NCI-H82 treated with DMSO at 0.1 percent for 48 hours (cell line): ENCODE results near the gene MYO3A.
"Not testable (repeated sequence)": the region's sequence is repeated elsewhere in the genome, so short reads cannot be mapped to it uniquely, and the experiment has no call there.

Source experiments
- DNase-seq: peaks from one replicate; lab custom pipeline; 2025; ENCODE audit not compliant: unreplicated experiment; lab: John Stamatoyannopoulos, UW

The MYO3A gene

GRCh38 chr10:26080971-26081370 lies 146.9 kb downstream of the MYO3A start:
- not testable (repeated sequence) for DNase-seq

GRCh38 chr10:26081459-26081858 lies 147.4 kb downstream of the MYO3A start:
- DNase-seq: no peak

- DNase-seq: no peak
Observed at GRCh38 chr10:26085549-26085948, 151.5 kb downstream of the MYO3A start.

- DNase-seq: no peak
Observed at GRCh38 chr10:26087666-26088065, 153.6 kb downstream of the MYO3A start.

GRCh38 chr10:26090026-26090425 lies 156.0 kb downstream of the MYO3A start:
- DNase-seq: no peak

- DNase-seq: no peak
Observed at GRCh38 chr10:26090762-26091161, 156.7 kb downstream of the MYO3A start.

GRCh38 chr10:26093229-26093628 lies 159.2 kb downstream of the MYO3A start:
- DNase-seq: no peak

GRCh38 chr10:26095781-26096180 lies 161.8 kb downstream of the MYO3A start:
- DNase-seq: no peak

- not testable (repeated sequence) for DNase-seq
Observed at GRCh38 chr10:26097549-26097948, 163.5 kb downstream of the MYO3A start.

GRCh38 chr10:26112532-26112931 lies 178.5 kb downstream of the MYO3A start:
- DNase-seq: no peak

- DNase-seq: no peak
Observed at GRCh38 chr10:26138613-26139012, 204.6 kb downstream of the MYO3A start.

GRCh38 chr10:26156019-26156418 lies 222.0 kb downstream of the MYO3A start:
- no peak for DNase-seq

GRCh38 chr10:26157734-26158133 lies 223.7 kb downstream of the MYO3A start:
- no peak for DNase-seq

- DNase-seq: no peak
Observed at GRCh38 chr10:26169466-26169865, 235.4 kb downstream of the MYO3A start.

GRCh38 chr10:26172131-26172530 lies 238.1 kb downstream of the MYO3A start:
- no peak for DNase-seq

- DNase-seq: no peak
Observed at GRCh38 chr10:26173837-26174236, 239.8 kb downstream of the MYO3A start.

- DNase-seq: no peak
Observed at GRCh38 chr10:26177341-26177740, 243.3 kb downstream of the MYO3A start.

- no peak for DNase-seq
Observed at GRCh38 chr10:26194275-26194674, 260.2 kb downstream of the MYO3A start.

GRCh38 chr10:26197248-26197647 lies 263.2 kb downstream of the MYO3A start:
- DNase-seq: no peak

- no peak for DNase-seq
Observed at GRCh38 chr10:26198119-26198518, 264.1 kb downstream of the MYO3A start.

- DNase-seq: no peak
Observed at GRCh38 chr10:26199841-26200240, 265.8 kb downstream of the MYO3A start.

- DNase-seq: no peak
Observed at GRCh38 chr10:26205223-26205622, 271.2 kb downstream of the MYO3A start.

GRCh38 chr10:26211781-26212444 lies 277.9 kb downstream of the MYO3A start:
- no peak for DNase-seq
